GM12892 (cell line): Measurements from ENCODE around the gene ZNF33A.

Experiments used
- POLR2A ChIP-seq: IDR thresholded peaks from 2 replicates; pipeline ENCODE4 v1.6.1; 2011; ENCODE audit warnings: low read depth, low read length, control low read depth
- POLR2AphosphoS5 ChIP-seq: IDR thresholded peaks from 2 replicates; pipeline ENCODE4 v1.6.1; 2011; ENCODE audit warnings: low read depth, low read length, control low read depth
- TAF1 ChIP-seq: IDR thresholded peaks from 2 replicates; pipeline ENCODE4 v1.6.1; 2011; ENCODE audit warnings: low read depth, mild to moderate bottlenecking, control low read depth, low read length, borderline replicate concordance

DNA sequence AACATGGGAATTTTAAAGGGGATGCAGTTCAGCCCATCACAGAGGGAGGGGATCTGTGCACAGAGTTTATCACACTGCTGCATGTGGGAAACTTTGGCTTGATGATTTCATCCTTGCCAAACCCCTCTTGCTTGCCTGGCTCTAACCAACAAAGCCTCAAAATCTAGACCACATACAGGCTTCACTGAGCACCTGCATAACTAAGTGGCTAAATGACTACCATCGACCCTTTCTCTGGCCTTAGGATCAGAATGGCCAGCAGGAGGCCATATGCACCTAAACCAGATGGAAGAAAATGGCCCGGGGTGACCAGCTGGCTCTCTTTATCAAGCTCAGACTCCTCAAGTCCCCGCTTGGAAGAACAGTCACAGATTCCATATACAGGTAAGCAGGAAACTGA, 18.4 kb upstream of the ZNF33A start:
- TF ChIP-seq TAF1 (no peak), POLR2A (no peak), POLR2AphosphoS5 (no peak)
